Parathyroid adenoma (tissue), 2 donors: ENCODE data around the gene RAB3C.

Source experiments
- H2AFZ ChIP-seq: fragments of 300-600 bp; sonication (generic); one replicate; pipeline ENCODE4 v1.7.0; 2017; ENCODE audit warnings: antibody characterized with exemption, mild to moderate bottlenecking
- H3K27ac ChIP-seq: fragments of 300-600 bp; sonication (generic); one replicate; pipeline ENCODE4 v1.7.0; 2017
- H3K27me3 ChIP-seq: fragments of 300-600 bp; sonication (generic); one replicate; pipeline ENCODE4 v1.7.0; 2017; ENCODE audit warnings: low read length; ENCODE audit not compliant: control insufficient read depth, insufficient read depth
- H3K36me3 ChIP-seq: fragments of 300-600 bp; sonication (generic); one replicate; pipeline ENCODE4 v1.7.0; 2017; ENCODE audit warnings: low read length; ENCODE audit not compliant: control insufficient read depth, insufficient read depth
- H3K4me1 ChIP-seq: fragments of 300-600 bp; sonication (generic); one replicate; pipeline ENCODE4 v1.7.0; 2017; ENCODE audit warnings: control low read depth
- H3K4me2 ChIP-seq: fragments of 300-600 bp; sonication (generic); one replicate; pipeline ENCODE4 v1.7.0; 2017; ENCODE audit warnings: low read length
- H3K4me3 ChIP-seq: fragments of 300-600 bp; sonication (generic); one replicate; pipeline ENCODE4 v1.7.0; 2017; ENCODE audit warnings: low read depth, low read length
- H3K79me2 ChIP-seq: fragments of 300-600 bp; sonication (generic); one replicate; pipeline ENCODE4 v1.7.0; 2017; ENCODE audit warnings: control low read depth
- H3K9ac ChIP-seq: fragments of 300-600 bp; sonication (generic); one replicate; pipeline ENCODE4 v1.7.0; 2017; ENCODE audit warnings: mild to moderate bottlenecking
- H3K9me3 ChIP-seq: fragments of 300-600 bp; sonication (generic); one replicate; pipeline ENCODE4 v1.7.0; 2017; ENCODE audit warnings: low read length; ENCODE audit not compliant: control insufficient read depth
- TF ChIP-seq, protein P1 (sequence below): fragments of 300-600 bp; sonication (generic); IDR thresholded peaks from one replicate; pipeline ENCODE4 v1.7.0; 2017; ENCODE audit warnings: antibody characterized with exemption, mild to moderate bottlenecking
- donor health status: primary hyperparathyroidism.

RAB3C gene

DNA sequence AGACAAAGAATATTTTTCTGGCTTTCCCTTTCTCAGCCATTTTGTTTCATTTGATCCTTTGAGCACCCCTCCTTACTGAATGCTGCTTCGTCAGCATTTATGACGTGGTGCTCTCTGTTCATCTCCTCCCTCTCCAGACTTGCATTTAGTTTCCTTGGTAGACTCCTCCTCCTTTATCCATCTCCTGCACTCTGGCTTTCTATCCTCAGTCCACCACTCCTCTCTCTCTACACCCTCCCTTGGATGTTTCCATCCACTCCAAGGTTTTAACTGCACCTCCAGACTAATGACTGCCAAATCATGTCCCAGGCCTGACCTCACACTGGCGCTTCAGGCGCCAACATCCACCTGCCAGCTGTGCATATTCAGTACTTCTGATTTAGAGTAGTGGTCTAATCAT lies 245.4 kb downstream of the RAB3C start:
- H3K4me2 ChIP-seq, result no peak overlapping the region
- H3K4me3 ChIP-seq, result no peak overlapping the region
- no peaks in the 10 kb centered on the region for H3K27me3 ChIP-seq
- no peak overlapping the region for H3K27ac ChIP-seq
- H3K9me3 ChIP-seq, result no peaks in the 10 kb centered on the region
- no peak overlapping the region for H2AFZ ChIP-seq
- H3K79me2 ChIP-seq, result no peaks in the 10 kb centered on the region
- TF ChIP-seq, protein P1, sequence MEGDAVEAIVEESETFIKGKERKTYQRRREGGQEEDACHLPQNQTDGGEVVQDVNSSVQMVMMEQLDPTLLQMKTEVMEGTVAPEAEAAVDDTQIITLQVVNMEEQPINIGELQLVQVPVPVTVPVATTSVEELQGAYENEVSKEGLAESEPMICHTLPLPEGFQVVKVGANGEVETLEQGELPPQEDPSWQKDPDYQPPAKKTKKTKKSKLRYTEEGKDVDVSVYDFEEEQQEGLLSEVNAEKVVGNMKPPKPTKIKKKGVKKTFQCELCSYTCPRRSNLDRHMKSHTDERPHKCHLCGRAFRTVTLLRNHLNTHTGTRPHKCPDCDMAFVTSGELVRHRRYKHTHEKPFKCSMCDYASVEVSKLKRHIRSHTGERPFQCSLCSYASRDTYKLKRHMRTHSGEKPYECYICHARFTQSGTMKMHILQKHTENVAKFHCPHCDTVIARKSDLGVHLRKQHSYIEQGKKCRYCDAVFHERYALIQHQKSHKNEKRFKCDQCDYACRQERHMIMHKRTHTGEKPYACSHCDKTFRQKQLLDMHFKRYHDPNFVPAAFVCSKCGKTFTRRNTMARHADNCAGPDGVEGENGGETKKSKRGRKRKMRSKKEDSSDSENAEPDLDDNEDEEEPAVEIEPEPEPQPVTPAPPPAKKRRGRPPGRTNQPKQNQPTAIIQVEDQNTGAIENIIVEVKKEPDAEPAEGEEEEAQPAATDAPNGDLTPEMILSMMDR, result no peak
- no peaks in the 10 kb centered on the region for H3K36me3 ChIP-seq
- no peaks in the 10 kb centered on the region for H3K4me1 ChIP-seq
- H3K9ac ChIP-seq, result no peak overlapping the region

DNA sequence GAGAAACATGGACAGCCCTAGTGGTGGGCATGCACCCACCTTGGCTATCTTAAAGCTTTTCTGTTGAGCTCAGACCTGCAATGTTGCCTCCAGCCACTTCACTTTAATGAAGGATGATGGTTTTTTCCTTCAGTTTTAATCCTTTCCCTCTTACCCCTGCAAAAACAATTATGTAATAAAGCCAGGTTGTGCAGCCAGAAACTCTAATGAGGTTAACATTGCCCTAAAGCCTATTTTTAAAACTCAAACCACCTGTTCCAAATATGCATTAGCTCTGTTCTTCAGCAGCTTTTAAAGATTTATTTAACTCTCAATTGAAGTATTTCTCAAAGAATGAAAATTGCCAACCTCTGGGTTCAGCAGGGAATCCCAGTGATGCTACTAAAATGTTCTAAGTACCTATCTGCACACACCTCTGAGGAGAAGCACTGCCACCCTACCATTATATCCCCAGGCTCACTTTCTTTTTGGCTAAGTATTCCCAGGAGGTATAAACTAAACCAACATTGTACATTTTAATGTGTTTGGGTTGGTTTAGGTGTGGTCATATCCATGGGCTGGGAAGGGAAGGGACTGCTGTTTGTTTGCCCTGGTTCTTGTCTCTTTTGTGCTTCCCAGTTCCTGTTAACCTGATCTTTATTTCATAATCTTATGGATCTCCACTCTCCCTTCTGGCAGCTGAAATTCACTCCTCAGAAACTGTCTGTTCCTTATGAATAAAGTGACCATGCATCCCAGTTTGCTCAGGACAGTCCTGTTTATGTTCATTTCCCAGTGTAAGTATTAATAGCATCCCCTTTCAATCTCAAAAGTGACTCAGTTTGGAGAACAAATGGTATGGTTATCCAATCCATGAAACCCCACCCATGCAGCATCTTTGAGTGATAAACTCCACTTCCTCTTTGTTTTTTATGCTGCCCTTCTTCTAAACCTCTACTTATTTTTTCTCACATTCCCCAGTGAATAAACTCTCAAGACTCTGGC lies 251.7 kb downstream of the RAB3C start:
- Histone ChIP-seq H3K4me2 (no peak overlapping the region), H3K4me3 (no peak overlapping the region), H3K27me3 (no peaks in the 10 kb centered on the region), H3K27ac (no peak overlapping the region), H3K4me1 (no peaks in the 10 kb centered on the region), H3K79me2 (no peaks in the 10 kb centered on the region), H3K9me3 (no peaks in the 10 kb centered on the region), H3K9ac (no peak overlapping the region), H2AFZ (no peak overlapping the region), H3K36me3 (no peaks in the 10 kb centered on the region)
- TF ChIP-seq, protein P1, result no peak

DNA sequence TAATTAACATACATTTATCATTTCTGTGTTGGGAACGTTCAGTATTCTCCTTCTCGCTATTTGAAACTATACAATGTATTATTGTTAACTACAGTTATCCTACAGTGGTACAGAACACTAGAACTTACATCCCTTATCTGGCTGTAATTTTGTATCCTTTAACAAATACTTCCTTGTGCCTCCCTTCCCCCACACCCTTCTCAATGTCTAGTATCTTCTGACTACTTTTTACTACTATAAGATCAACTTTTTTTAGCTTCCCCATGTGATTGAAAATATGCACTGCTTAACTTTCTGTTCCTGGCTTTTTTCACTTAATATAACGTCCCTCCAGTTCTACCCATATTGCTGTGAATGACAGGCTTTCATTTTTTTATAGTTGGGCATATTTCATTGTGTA lies 253.5 kb downstream of the RAB3C start:
- TF ChIP-seq, protein P1, result no peak
- Histone ChIP-seq H3K36me3 (no peaks in the 10 kb centered on the region), H3K4me3 (no peak overlapping the region)

DNA sequence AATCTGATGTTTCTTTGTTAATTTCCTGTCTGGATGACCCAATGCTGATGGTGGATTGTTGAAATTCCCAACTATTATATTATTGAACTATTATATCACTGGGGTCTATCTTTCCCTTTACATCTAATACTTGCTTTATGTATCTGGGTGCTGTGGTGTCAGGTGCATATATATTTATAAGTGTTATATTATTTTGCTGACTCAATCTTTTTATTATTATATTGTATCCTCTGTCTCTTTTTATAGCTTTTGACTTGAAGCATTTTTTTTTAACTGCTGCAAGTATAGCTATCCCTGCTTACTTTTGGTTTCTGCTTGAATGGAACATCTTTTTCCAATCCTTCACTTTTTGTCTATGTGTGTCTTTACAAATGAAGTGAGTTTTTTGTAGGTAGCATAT lies 255.9 kb downstream of the RAB3C start:
- TF ChIP-seq, protein P1, result no peak

More for the DNA sequence above, 253.5 kb downstream of the RAB3C start:
- Histone ChIP-seq H3K79me2 (no peaks in the 10 kb centered on the region), H3K9me3 (no peaks in the 10 kb centered on the region), H3K9ac (no peak overlapping the region), H3K27ac (no peak overlapping the region), H2AFZ (no peak overlapping the region), H3K4me2 (no peak overlapping the region), H3K27me3 (no peaks in the 10 kb centered on the region), H3K4me1 (no peaks in the 10 kb centered on the region)

More for the DNA sequence above, 255.9 kb downstream of the RAB3C start:
- Histone ChIP-seq H2AFZ (no peak overlapping the region), H3K4me3 (no peak overlapping the region), H3K9me3 (no peaks in the 10 kb centered on the region), H3K36me3 (no peaks in the 10 kb centered on the region), H3K27ac (no peak overlapping the region), H3K27me3 (no peaks in the 10 kb centered on the region), H3K79me2 (no peaks in the 10 kb centered on the region), H3K9ac (no peak overlapping the region), H3K4me1 (no peaks in the 10 kb centered on the region), H3K4me2 (no peak overlapping the region)
